ENCODE results near the gene CIRBP. TPM values are rescaled to one million over a fixed set of nuclear protein-coding genes. Genes with fewer than 3 reads are reported as not detected.

The CIRBP gene
- total RNA-seq, 1 experiment from 2014 or later: 287 TPM

GRCh38 chr19:1268226-1269064 lies 687 bp upstream of the CIRBP start:
- Histone ChIP-seq H3K4me1 (ENCODE audit: insufficient read depth, low read length, poor library complexity, severe bottlenecking) (peaks cover 75% of the 10 kb centered on the region), H3K36me3 (ENCODE audit: insufficient read depth, low read length, poor library complexity, severe bottlenecking) (peaks cover 34% of the 10 kb centered on the region), H3K27ac (ENCODE audit: low read depth, low read length, poor library complexity, severe bottlenecking) (peak overlapping the region; percentile 94), H3K9me3 (ENCODE audit: low read depth, low read length, poor library complexity, severe bottlenecking) (no peaks in the 10 kb centered on the region), H3K4me3 (ENCODE audit: low read depth, low read length, poor library complexity, severe bottlenecking) (no peak overlapping the region), H3K27me3 (replicated peaks; ENCODE audit: insufficient read depth, low read depth, low read length, poor library complexity) (no peaks in the 10 kb centered on the region)
- intact Hi-C loops (cut with micrococcal nuclease; ENCODE audit: unreplicated experiment): loop anchor here (5.0 kb wide), 1 partner anchor 589 kb away; no protein-coding TSS in a partner anchor
- POLR2A ChIA-PET (ENCODE audit: low non-redundant PET): interaction anchor here (0.5 to 1.4 kb wide), 22 partner anchors 8 to 824 kb away, joined by 3 to 36 read pairs (median 3); partner anchors contain the start of gene MBD3
- CTCF ChIA-PET: interaction anchor here (0.5 to 3.7 kb wide), 4 partner anchors 16 to 175 kb away, joined by 4 to 149 read pairs (median 10); no protein-coding TSS in a partner anchor
- TF ChIP-seq CTCF (conservative IDR thresholded peaks at IDR 0.05; ENCODE audit: low read depth, low read length) (no peak), EZH2 (IDR thresholded peaks at IDR 0.05; ENCODE audit: borderline replicate concordance, low read depth, low read length, poor library complexity, severe bottlenecking) (no peak)
- no peak for DNase-seq (ENCODE audit: low spot score)
- no TSS peak for BruUV-seq (replicated peaks)

- Histone ChIP-seq H3K4me3 (ENCODE audit: low read depth, low read length, poor library complexity, severe bottlenecking) (peak overlapping the region; percentile 58), H3K4me1 (ENCODE audit: insufficient read depth, low read length, poor library complexity, severe bottlenecking) (peaks cover 86% of the 10 kb centered on the region), H3K27ac (ENCODE audit: low read depth, low read length, poor library complexity, severe bottlenecking) (peak overlapping the region; percentile 94), H3K9me3 (ENCODE audit: low read depth, low read length, poor library complexity, severe bottlenecking) (no peaks in the 10 kb centered on the region), H3K27me3 (replicated peaks; ENCODE audit: insufficient read depth, low read depth, low read length, poor library complexity) (no peaks in the 10 kb centered on the region), H3K36me3 (ENCODE audit: insufficient read depth, low read length, poor library complexity, severe bottlenecking) (peaks cover 46% of the 10 kb centered on the region)
- TF ChIP-seq CTCF (conservative IDR thresholded peaks at IDR 0.05; ENCODE audit: low read depth, low read length) (no peak), EZH2 (IDR thresholded peaks at IDR 0.05; ENCODE audit: borderline replicate concordance, low read depth, low read length, poor library complexity, severe bottlenecking) (no peak)
- intact Hi-C loops (cut with micrococcal nuclease; ENCODE audit: unreplicated experiment): loop anchor here (5.0 to 10.0 kb wide), 3 partner anchors 175 to 588 kb away; partner anchors contain the start of gene MBD3
- ChIA-PET POLR2A (ENCODE audit: low non-redundant PET) (interaction anchor here (0.5 to 1.4 kb wide), 15 partner anchors 11 to 398 kb away, joined by 3 to 36 read pairs (median 5); no protein-coding TSS in a partner anchor), CTCF (interaction anchor here (1.3 to 2.1 kb wide), 2 partner anchors 17 to 25 kb away, joined by 8 to 13 read pairs; no protein-coding TSS in a partner anchor)
- peak; percentile 93 for DNase-seq (ENCODE audit: low spot score)
- BruUV-seq (replicated peaks): no TSS peak
Measured at GRCh38 chr19:1269478-1270212, 513 bp downstream of the CIRBP start.

GRCh38 chr19:1270213-1270853 lies 1.2 kb downstream of the CIRBP start:
- peaks cover 84% of the 10 kb centered on the region for H3K4me1 ChIP-seq (ENCODE audit: insufficient read depth, low read length, poor library complexity, severe bottlenecking)
- intact Hi-C loops (cut with micrococcal nuclease; ENCODE audit: unreplicated experiment): loop anchor here (10.0 kb wide), 2 partner anchors 174 to 324 kb away; partner anchors contain the start of gene MBD3
- ChIA-PET POLR2A (ENCODE audit: low non-redundant PET) (no interaction called here), CTCF (no interaction called here)
- no peaks in the 10 kb centered on the region for H3K27me3 ChIP-seq (replicated peaks; ENCODE audit: insufficient read depth, low read depth, low read length, poor library complexity)
- TSS peak; percentile 48 for BruUV-seq (replicated peaks)
- H3K27ac ChIP-seq (ENCODE audit: low read depth, low read length, poor library complexity, severe bottlenecking): peak overlapping the region; percentile 99
- peak overlapping the region; percentile 58 for H3K4me3 ChIP-seq (ENCODE audit: low read depth, low read length, poor library complexity, severe bottlenecking)
- TF ChIP-seq EZH2 (IDR thresholded peaks at IDR 0.05; ENCODE audit: borderline replicate concordance, low read depth, low read length, poor library complexity, severe bottlenecking): no peak
- no peak for TF ChIP-seq CTCF (conservative IDR thresholded peaks at IDR 0.05; ENCODE audit: low read depth, low read length)
- H3K36me3 ChIP-seq (ENCODE audit: insufficient read depth, low read length, poor library complexity, severe bottlenecking): peaks cover 48% of the 10 kb centered on the region
- no peak for DNase-seq (ENCODE audit: low spot score)
- no peaks in the 10 kb centered on the region for H3K9me3 ChIP-seq (ENCODE audit: low read depth, low read length, poor library complexity, severe bottlenecking)

All from A673 (cell line).